K562 (cell line): Measurements from ENCODE around the gene ZNF672. TPM values are rescaled to one million over a fixed set of nuclear protein-coding genes. Genes with fewer than 3 reads are reported as not detected.

Source experiments
- BRCA1 ChIP-seq, 2 experiments: fragments of 450-650 bp in 1 of 2; sonication (generic) in 1 of 2; formaldehyde crosslinking in 1 of 2; IDR thresholded peaks; 2 replicates each; pipeline versions ENCODE4 v1.5.0 to v1.6.1; 2017 to 2020; ENCODE audit warnings: mild to moderate bottlenecking in 1 of 2, missing genetic modification reagents in 1 of 2
- CHD1 ChIP-seq: fragments of 200-600 bp; sonication (generic); IDR thresholded peaks from one replicate; pipeline ENCODE4 v1.6.1; 2012; ENCODE audit warnings: mild to moderate bottlenecking, moderate library complexity, low read length, inconsistent platforms
- DNMT1 ChIP-seq: fragments of 450-650 bp; IDR thresholded peaks from 2 replicates; pipeline ENCODE4 v1.6.1; 2016; ENCODE audit warnings: antibody characterized with exemption, mild to moderate bottlenecking
- HDAC1 ChIP-seq, 2 experiments: fragments of 450-650 bp; IDR thresholded peaks; 2 replicates each; pipeline ENCODE4 v1.6.1; 2016 to 2017; ENCODE audit warnings: inconsistent platforms in 1 of 2, mild to moderate bottlenecking in 1 of 2, moderate library complexity in 1 of 2
- MYNN ChIP-seq, 2 experiments: sonication (generic); formaldehyde crosslinking in 1 of 2; IDR thresholded peaks; 2 replicates each; pipeline versions ENCODE4 v1.5.0 to v1.6.1; 2016 to 2020; ENCODE audit warnings: antibody characterized with exemption in 1 of 2, missing genetic modification reagents in 1 of 2
- POLR3G ChIP-seq: IDR thresholded peaks from 2 replicates; pipeline ENCODE4 v1.6.1; 2011; ENCODE audit not compliant: insufficient read length, insufficient replicate concordance; ENCODE audit errors: extremely low read depth
- SMC3 ChIP-seq: conservative IDR thresholded peaks from 2 replicates; pipeline ENCODE4 v1.6.1; 2011; ENCODE audit warnings: low read depth, low read length, improper control_type of control experiment; ENCODE audit not compliant: insufficient read depth
- TCF7L2 ChIP-seq: fragments of 150-350 bp; IDR thresholded peaks from 2 replicates; pipeline ENCODE4 v1.6.1; 2016; ENCODE audit warnings: low read depth, mild to moderate bottlenecking, low read length, moderate library complexity
- TEAD2 ChIP-seq: fragments of 450-650 bp; IDR thresholded peaks from 2 replicates; pipeline ENCODE4 v1.6.1; 2016; ENCODE audit warnings: missing genetic modification characterization, control low read depth, missing compliant biosample characterization
- ZBED1 ChIP-seq: IDR thresholded peaks from 2 replicates; pipeline ENCODE4 v1.6.1; 2014
- ZEB2 ChIP-seq: fragments of 450-650 bp; IDR thresholded peaks from 2 replicates; pipeline ENCODE4 v1.6.1; 2016
- polyA plus RNA-seq, 8 experiments: library from polyadenylated mRNA; depleted of rRNA in 4 of 8; stranded (reverse) in 5 of 8; unstranded in 3 of 8; fragments of >200 nt; fragmentation: Nextera tagmentation in 2 of 8; fragmentation: Illumina TruSeq in 1 of 8; extraction: Ambion mirVana in 2 of 8; extraction: Trizol in 1 of 8; gene quantifications; 2 replicates each; pipeline versions ENCODE4 v1.2.1 to v1.2.3, GENCODE V29; 2011 to 2014; ENCODE audit warnings: inconsistent platforms in 1 of 8, missing spikeins in 1 of 8
- total RNA-seq, 7 experiments: library from RNA; depleted of rRNA in 6 of 7; stranded (reverse); fragments of >200 nt in 6 of 7; fragmentation: Illumina TruSeq in 2 of 7; extraction: Trizol in 2 of 7; gene quantifications; 2 replicates each; pipeline versions ENCODE4 v1.2.1 to v1.2.3, GENCODE V29; 2011 to 2021; ENCODE audit warnings: low replicate concordance in 1 of 7
- TF ChIP-seq, protein P1 (sequence below): fragments of 450-650 bp; IDR thresholded peaks from 2 replicates; pipeline ENCODE4 v1.6.1; 2016; ENCODE audit warnings: borderline replicate concordance
- TF ChIP-seq, protein P2 (sequence below): fragments of 250-450 bp; sonication (Bioruptor Pico); IDR thresholded peaks from 2 replicates; pipeline ENCODE4 v1.4.0; 2020
- TF ChIP-seq, protein P3 (sequence below): sonication (generic); formaldehyde crosslinking; IDR thresholded peaks from 2 replicates; pipeline ENCODE4 v1.8.0; 2023; ENCODE audit warnings: mild to moderate bottlenecking, missing genetic modification reagents
- TF ChIP-seq, protein P4 (sequence below): sonication (generic); formaldehyde crosslinking; IDR thresholded peaks from 2 replicates; pipeline ENCODE4 v1.8.1; 2022; ENCODE audit warnings: missing genetic modification reagents

ZNF672 gene
- total and polyA plus RNA-seq, 9 of the 15 experiments (the other 6 are each of a cell fraction or from before 2014, with no cell fraction given): 1.9 to 57.9 (median 24.1) TPM

DNA sequence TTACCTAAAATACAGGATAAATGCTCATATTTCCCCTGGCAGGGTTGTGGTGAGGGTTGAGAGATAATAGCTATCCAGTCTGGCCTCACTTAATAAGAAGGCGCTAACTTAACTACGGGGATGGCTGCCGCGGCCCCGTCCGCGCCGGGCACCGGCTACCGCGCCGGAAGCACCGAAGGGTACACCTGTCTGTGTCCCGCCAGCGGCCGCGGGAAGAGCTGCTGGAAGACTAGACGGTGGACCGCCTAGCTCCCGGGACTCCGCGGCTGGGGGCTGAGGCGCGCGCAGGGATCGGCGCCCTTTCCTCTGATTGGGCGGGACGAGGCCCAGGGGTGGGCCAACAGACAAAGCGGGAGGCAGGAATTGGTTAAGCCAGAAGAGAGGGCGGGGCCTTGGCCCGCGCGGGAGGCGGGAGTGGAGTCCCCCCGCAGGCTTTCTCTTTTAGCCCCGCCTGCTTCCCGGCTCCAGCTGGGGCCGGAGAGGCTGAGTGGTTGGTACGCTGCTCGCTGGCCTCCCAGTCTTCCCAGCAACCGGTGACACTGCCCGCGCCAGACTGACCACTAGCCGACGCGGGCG lies at the start of gene ZNF672 (continued):
- TF ChIP-seq, protein P1, sequence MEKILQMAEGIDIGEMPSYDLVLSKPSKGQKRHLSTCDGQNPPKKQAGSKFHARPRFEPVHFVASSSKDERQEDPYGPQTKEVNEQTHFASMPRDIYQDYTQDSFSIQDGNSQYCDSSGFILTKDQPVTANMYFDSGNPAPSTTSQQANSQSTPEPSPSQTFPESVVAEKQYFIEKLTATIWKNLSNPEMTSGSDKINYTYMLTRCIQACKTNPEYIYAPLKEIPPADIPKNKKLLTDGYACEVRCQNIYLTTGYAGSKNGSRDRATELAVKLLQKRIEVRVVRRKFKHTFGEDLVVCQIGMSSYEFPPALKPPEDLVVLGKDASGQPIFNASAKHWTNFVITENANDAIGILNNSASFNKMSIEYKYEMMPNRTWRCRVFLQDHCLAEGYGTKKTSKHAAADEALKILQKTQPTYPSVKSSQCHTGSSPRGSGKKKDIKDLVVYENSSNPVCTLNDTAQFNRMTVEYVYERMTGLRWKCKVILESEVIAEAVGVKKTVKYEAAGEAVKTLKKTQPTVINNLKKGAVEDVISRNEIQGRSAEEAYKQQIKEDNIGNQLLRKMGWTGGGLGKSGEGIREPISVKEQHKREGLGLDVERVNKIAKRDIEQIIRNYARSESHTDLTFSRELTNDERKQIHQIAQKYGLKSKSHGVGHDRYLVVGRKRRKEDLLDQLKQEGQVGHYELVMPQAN: no peak
- TF ChIP-seq MYNN (IDR thresholded peaks at IDR 0.05) (no peak), MYNN (CRISPR knock-in tag; IDR thresholded peaks at IDR 0.05) (no peak), POLR3G (no peak), TCF7L2 (no peak), DNMT1 (no peak), SMC3 (no peak), BRCA1 (IDR thresholded peaks at IDR 0.05) (no peak), BRCA1 (CRISPR knock-in tag; IDR thresholded peaks at IDR 0.05) (no peak), ZEB2 (peak; percentile 45; the same call in 1 of the 2 replicates), CHD1 (peak; percentile 60), ZBED1 (no peak), HDAC1 (IDR thresholded peaks at IDR 0.05) (no peak), TEAD2 (tag) (no peak)
- TF ChIP-seq, protein P2, sequence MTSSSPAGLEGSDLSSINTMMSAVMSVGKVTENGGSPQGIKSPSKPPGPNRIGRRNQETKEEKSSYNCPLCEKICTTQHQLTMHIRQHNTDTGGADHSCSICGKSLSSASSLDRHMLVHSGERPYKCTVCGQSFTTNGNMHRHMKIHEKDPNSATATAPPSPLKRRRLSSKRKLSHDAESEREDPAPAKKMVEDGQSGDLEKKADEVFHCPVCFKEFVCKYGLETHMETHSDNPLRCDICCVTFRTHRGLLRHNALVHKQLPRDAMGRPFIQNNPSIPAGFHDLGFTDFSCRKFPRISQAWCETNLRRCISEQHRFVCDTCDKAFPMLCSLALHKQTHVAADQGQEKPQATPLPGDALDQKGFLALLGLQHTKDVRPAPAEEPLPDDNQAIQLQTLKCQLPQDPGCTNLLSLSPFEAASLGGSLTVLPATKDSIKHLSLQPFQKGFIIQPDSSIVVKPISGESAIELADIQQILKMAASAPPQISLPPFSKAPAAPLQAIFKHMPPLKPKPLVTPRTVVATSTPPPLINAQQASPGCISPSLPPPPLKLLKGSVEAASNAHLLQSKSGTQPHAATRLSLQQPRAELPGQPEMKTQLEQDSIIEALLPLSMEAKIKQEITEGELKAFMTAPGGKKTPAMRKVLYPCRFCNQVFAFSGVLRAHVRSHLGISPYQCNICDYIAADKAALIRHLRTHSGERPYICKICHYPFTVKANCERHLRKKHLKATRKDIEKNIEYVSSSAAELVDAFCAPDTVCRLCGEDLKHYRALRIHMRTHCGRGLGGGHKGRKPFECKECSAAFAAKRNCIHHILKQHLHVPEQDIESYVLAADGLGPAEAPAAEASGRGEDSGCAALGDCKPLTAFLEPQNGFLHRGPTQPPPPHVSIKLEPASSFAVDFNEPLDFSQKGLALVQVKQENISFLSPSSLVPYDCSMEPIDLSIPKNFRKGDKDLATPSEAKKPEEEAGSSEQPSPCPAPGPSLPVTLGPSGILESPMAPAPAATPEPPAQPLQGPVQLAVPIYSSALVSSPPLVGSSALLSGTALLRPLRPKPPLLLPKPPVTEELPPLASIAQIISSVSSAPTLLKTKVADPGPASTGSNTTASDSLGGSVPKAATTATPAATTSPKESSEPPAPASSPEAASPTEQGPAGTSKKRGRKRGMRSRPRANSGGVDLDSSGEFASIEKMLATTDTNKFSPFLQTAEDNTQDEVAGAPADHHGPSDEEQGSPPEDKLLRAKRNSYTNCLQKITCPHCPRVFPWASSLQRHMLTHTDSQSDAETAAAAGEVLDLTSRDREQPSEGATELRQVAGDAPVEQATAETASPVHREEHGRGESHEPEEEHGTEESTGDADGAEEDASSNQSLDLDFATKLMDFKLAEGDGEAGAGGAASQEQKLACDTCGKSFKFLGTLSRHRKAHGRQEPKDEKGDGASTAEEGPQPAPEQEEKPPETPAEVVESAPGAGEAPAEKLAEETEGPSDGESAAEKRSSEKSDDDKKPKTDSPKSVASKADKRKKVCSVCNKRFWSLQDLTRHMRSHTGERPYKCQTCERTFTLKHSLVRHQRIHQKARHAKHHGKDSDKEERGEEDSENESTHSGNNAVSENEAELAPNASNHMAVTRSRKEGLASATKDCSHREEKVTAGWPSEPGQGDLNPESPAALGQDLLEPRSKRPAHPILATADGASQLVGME (CRISPR knock-in tag): no peak
- TF ChIP-seq, protein P3, sequence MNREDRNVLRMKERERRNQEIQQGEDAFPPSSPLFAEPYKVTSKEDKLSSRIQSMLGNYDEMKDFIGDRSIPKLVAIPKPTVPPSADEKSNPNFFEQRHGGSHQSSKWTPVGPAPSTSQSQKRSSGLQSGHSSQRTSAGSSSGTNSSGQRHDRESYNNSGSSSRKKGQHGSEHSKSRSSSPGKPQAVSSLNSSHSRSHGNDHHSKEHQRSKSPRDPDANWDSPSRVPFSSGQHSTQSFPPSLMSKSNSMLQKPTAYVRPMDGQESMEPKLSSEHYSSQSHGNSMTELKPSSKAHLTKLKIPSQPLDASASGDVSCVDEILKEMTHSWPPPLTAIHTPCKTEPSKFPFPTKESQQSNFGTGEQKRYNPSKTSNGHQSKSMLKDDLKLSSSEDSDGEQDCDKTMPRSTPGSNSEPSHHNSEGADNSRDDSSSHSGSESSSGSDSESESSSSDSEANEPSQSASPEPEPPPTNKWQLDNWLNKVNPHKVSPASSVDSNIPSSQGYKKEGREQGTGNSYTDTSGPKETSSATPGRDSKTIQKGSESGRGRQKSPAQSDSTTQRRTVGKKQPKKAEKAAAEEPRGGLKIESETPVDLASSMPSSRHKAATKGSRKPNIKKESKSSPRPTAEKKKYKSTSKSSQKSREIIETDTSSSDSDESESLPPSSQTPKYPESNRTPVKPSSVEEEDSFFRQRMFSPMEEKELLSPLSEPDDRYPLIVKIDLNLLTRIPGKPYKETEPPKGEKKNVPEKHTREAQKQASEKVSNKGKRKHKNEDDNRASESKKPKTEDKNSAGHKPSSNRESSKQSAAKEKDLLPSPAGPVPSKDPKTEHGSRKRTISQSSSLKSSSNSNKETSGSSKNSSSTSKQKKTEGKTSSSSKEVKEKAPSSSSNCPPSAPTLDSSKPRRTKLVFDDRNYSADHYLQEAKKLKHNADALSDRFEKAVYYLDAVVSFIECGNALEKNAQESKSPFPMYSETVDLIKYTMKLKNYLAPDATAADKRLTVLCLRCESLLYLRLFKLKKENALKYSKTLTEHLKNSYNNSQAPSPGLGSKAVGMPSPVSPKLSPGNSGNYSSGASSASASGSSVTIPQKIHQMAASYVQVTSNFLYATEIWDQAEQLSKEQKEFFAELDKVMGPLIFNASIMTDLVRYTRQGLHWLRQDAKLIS (CRISPR knock-in tag): no peak
- TF ChIP-seq, protein P4, sequence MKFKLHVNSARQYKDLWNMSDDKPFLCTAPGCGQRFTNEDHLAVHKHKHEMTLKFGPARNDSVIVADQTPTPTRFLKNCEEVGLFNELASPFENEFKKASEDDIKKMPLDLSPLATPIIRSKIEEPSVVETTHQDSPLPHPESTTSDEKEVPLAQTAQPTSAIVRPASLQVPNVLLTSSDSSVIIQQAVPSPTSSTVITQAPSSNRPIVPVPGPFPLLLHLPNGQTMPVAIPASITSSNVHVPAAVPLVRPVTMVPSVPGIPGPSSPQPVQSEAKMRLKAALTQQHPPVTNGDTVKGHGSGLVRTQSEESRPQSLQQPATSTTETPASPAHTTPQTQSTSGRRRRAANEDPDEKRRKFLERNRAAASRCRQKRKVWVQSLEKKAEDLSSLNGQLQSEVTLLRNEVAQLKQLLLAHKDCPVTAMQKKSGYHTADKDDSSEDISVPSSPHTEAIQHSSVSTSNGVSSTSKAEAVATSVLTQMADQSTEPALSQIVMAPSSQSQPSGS (CRISPR knock-in tag): no peak
